ENCODE data around the gene EDAR.

GRCh38 chr2:108918156-108918874 lies 70.7 kb downstream of the EDAR start:
- TF ChIP-seq POLR2A (IDR thresholded peaks at IDR 0.05) (no peak), POLR2AphosphoS5 (IDR thresholded peaks at IDR 0.05) (no peak)

All from sigmoid colon (tissue), 4 donors.